Measurements from ENCODE around the gene SMCO4.
"Not testable (repeated sequence)": the region's sequence is repeated elsewhere in the genome, so short reads cannot be mapped to it uniquely, and the experiment has no call there.

Gene SMCO4

GRCh38 chr11:93559681-93560080 lies 16.5 kb upstream of the SMCO4 start:
- no peak for DNase-seq

DNA sequence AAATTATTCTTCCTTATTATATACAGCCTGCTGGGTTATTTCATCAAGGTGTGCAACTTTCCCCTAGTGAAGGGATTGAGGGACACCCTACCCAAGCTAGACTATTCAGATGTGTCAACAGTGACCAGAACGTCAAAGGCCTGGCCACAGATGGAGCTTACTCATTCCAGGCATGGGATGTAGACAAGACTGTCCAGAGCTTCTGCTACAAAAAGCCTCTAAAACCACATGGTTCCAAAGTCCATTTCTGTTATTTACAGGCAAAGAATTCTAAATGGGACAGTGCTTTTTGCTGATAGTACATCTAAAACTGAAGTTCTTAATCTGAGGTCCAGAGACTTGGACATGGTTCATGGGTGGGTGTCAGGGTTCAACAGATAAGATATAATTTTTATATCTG lies 9.7 kb upstream of the SMCO4 start:
- DNase-seq: no peak

DNA sequence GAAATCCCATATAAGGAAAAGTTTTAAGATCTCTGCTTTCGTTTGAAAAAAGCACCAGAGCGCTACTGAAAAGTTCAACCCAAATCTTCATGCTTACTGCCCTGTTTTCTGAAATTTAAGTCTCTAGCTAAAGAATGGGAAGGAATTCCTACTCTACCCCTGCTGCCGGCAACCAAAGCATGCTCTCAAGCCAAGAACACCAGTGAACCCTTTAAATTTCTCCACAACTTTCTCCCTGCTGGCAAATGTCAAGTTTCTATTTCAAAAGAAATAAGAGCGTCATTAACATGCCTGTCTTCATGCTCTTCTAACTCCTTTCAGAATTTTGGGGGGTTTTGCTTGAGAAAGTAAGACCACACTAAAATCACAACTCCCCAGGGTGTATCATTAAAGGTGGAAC lies 6.8 kb upstream of the SMCO4 start:
- DNase-seq: no peak

DNA sequence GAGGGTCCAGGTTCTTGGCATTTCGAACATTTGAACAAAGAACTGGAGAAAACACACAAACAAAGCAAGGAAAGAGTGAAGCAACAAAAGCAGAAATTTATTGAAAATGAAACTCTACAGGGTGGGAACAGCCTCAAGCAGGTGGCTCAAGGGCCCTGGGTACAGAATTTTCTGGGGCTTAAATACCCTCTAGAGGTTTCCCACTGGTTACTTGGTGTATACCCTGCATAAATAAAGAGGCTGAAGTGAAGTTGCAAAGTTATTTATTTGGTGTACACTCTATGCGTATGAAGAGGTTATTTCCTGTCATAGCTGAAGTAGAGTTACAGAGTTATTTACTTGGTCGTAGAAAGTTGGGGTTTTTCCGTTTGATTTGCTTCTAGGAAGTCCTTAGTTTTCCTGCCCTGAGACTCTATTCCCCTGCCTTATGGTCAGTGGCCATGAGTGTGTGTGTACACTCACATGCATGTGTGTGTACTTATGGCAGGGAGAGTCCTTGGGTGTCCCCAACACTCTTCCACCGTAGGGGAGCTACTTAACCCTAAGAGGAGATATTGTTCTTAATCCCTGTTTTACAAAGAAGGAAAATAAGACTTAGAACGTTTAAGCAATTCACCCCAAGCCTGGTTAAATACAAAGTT lies 5.6 kb upstream of the SMCO4 start:
- no peak for DNase-seq

- DNase-seq: no peak
Measured at GRCh38 chr11:93547773-93548172, 4.6 kb upstream of the SMCO4 start.

- no peak for DNase-seq
Measured at GRCh38 chr11:93547028-93547427, 3.8 kb upstream of the SMCO4 start.

- DNase-seq: no peak
Measured at GRCh38 chr11:93545566-93545965, 2.4 kb upstream of the SMCO4 start.

DNA sequence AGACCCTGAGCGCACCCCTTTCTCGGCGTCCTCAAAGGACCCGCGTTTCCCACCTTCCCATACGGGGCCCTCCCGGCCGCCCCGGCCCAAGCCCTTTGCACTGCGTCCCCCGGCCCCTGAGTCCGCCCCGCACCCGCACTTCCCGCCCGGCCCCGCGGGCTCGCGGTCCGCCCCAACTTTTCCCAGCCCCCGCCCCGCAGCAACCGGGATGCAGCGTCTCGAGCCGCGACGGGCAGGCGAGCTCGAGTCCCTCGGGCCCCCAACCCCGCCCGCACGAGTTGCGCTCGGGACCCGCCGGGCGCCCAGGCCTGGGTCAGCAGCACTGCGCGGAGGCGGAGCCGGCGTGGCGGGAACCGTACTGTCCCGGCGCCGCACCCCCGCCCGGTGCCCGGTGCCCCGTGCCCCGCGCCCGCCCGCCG lies 371 bp downstream of the SMCO4 start:
- DNase-seq: no peak

DNA sequence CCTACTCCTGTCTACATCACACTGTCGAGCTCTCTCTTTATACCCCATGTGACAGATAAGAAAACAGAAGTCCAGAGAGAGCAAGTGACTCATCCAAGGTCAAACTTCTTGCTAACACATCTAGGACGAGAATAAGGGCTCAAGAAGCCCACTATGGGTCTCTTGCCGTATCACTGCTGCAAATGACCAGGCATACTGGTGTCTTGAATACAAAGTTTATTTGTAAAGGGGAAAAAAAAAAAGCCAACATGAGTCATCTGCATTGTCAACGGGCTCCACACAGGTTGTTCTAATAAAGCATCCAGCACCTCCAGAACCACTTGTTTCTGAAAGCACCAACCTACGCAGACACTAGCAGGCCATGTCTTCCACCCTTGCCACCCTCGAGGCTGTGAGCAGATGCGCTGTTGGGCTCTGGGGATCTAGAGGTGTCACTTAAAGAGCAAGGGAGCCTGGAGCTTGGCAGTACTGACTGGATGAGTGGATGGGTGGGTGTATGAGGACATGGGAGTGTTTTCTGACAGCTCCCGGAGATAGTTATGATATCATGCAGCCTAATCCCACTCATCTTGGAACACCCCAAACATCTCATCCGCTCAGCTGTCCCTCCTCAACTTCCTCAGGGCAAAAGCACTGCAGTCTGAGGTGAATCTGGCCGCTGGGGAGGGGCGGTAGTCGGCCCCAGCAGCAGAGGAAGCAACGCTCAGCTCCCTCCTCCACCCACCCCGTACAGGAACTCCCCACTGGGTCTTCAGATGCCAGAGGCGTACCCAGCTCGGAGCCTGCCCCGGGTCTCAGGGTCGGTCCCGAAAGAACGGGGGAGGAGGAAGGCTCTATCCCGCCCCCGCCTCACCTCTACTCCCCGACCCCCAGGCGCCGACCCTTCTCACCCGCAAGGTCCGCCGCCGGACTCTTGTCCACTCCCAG lies 1.0 kb downstream of the SMCO4 start:
- DNase-seq: no peak

GRCh38 chr11:93540896-93541553 lies 2.2 kb downstream of the SMCO4 start:
- DNase-seq: no peak

GRCh38 chr11:93540337-93540736 lies 2.9 kb downstream of the SMCO4 start:
- DNase-seq: no peak

DNA sequence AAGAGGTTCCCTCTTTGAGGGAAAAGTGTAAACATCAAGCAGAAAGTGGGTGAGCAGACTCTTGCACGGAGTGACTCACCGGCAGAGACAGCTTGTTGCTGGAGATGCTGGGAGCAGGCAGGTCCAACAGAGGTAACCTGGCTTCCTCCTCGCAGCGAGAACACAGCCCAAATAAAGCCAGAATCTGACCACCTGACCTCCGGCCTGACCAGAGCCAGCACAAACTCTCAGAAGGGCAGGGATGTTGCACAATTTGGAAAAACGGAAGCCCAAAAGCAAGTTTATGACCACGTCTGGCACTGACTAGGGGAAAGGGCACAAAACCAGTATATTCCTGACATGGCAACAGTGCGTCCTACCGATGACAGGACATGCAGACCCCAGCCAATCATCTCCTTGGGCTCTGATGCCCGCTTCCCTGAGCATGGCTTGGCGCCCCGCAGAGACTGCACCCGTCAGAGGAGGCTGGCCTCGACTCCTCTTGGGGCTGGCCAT lies 5.4 kb downstream of the SMCO4 start:
- DNase-seq: no peak

DNA sequence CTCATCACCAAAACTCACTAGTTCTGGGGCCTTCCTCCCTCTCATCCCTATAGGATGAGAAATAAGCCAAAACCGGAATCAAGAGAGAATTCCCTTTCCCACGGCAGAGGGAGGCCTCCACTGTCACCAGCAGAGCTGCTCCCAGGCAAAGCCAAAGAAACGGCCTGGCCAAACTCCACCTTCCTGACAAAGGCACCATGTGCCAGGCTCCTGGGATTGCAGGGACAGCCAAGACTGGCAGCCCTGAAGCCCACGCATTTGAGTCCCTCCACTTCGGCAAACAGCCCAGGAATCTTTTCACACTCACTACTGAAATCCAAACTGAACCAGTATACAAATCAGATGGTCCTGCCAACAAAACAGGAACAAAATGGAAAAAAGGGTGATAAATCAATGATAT lies 6.1 kb downstream of the SMCO4 start:
- DNase-seq: no peak

- no peak for DNase-seq
Measured at GRCh38 chr11:93536101-93536861, 6.9 kb downstream of the SMCO4 start.

GRCh38 chr11:93535578-93535977 lies 7.6 kb downstream of the SMCO4 start:
- DNase-seq: not testable (repeated sequence)

DNA sequence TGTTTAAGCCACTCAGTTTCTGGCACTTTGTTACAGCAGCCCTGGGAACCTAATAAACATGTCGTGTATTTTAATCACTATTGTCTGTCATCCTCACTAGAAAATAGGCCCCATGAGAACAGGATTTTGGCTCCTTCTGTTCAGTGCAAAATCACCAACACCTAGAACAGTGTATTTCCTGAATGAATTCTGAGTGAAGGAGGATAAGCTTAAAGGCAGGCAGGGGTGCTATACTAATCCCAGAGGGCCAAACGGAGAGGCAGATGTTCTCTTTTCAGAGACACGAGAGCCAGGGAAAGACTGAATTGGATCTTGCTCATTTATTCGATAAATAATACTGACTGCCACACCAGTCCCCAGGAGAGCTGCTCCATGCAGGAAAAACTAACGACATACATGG lies 10.4 kb downstream of the SMCO4 start:
- no peak for DNase-seq

- DNase-seq: no peak
Measured at GRCh38 chr11:93532281-93532789, 10.9 kb downstream of the SMCO4 start.

- DNase-seq: no peak
Measured at GRCh38 chr11:93530468-93530826, 12.7 kb downstream of the SMCO4 start.

DNA sequence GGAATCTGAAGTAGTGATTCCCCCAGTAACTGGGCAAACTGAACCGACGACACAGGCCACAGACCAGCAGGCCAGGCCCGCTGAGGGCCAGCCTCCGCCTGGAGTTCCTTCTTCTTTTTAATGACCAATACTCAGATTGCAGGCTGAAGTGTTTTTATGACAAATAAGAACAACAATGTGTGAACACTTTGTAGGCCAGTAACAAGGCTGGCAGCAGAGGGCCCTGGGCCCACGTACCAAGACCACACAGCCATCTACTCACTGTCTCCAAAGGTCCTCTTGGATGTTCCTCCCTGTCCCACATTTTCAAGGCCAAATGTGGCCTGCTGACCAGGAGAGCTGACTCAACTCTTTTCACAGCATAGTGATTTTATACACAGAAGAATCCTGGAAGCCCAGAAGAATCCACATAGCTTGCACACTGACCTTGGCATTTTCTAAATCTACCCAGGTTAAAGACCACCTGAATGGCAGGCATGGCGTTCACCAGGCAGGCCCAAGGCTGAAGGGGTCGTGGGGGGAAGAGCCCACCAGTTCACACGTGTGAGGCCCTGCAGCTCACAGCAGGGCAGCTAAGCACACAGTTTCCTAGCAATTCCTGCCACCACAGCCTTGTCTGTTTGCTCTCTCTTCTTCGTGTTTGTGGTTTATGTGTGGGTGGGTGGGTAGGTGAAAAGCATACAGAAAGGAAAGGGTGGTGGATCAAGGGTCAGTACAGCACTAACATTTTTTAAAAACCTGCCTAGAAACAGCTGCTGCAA lies 13.3 kb downstream of the SMCO4 start:
- no peak for DNase-seq

DNA sequence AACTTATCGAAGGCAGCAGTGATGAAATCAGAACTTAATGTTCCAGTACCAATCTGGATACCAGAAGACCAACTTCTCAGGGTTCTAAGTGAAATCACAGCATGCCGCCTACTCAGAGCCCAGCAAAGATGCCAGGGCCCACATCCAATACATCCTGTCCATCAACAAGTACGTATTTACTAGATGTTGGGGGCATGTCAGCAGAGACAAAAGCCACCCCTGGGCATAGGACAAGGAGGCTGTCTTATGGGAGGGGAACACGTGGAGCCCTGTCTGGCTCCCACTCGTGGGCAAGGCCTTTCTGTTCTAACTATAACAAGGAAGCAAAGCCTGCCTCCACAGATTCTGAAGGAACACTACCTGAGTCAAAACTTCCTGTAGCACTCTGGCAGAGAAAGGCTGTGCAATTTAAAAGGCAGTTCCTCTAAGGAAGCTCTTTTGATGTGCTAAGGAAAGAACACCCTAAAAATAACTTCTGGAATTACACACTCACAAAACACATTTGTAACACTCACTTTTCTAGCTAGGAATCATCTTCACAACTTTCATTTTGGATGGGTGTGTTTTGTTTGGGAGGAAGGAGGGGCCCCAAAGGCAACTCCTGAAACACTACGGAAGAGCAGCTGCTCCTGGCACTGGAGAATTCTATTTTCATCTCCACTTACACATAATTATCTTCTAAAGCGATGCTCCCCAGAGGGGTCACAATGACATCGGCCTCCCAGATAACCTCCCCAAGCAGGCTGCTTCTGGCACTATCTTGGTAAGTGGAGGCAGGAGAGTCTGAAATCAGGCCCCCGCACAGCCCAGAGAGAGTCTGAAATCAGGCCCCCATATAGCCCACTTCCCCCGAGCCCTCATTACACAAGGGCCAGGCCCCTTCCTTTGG lies 14.2 kb downstream of the SMCO4 start:
- peak; percentile 71 for DNase-seq

DNA sequence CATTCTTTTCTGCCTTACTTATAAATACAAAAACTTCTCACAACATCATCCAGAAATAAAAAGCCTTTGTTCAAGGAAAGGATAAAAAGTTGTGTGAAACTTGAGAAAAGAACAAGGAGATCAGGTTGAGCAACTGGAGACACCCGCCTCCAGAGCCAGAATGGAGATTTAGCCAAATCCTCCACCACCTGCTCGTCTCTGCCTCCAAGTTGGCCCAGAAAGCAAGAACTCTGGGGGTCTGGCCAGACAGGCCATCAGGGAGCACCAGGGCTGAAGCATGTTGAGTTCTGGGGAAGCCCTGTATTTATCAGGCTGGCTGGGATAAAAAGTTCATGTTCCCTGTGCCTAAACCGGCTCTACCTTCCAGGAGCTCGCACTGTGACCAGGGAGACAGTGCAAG lies 14.9 kb downstream of the SMCO4 start:
- DNase-seq: no peak

All from NCI-H1436 treated with DMSO at 0.1 percent for 48 hours (cell line).